Thoracic aorta (tissue), 2 donors: ENCODE results near the gene NRAS. TPM values are rescaled to one million over a fixed set of nuclear protein-coding genes. Genes with fewer than 3 reads are reported as not detected.

Experiments
- ATAC-seq: fragments of 150-250 bp; one replicate; pipeline ENCODE4 v1.8.0; 2017; ENCODE audit warnings: low read depth; ENCODE audit not compliant: insufficient number of reproducible peaks, low FRiP score
- DNase-seq: peaks from one replicate; pipeline ENCODE4 v3.0.0-alpha.2; 2020; ENCODE audit warnings: low spot score
- H3K27ac ChIP-seq, 2 donors: fragments of 200-600 bp; sonication (generic); 1 replicate in 1 of 2; 2 replicates in 1 of 2; pipeline ENCODE4 v1.5.1; 2016; ENCODE audit warnings: mild to moderate bottlenecking in 2 of 2, moderate library complexity in 2 of 2
- H3K27me3 ChIP-seq: fragments of 200-600 bp; sonication (generic); replicated peaks from 2 replicates; pipeline ENCODE4 v1.6.0; 2016; ENCODE audit warnings: mild to moderate bottlenecking; ENCODE audit not compliant: insufficient read depth
- H3K36me3 ChIP-seq: fragments of 200-600 bp; sonication (generic); one replicate; pipeline ENCODE4 v1.5.1; 2016
- H3K4me1 ChIP-seq, 2 donors: fragments of 200-600 bp; sonication (generic); 1 replicate in 1 of 2; 2 replicates in 1 of 2; pipeline versions ENCODE4 v1.5.1 to v1.6.0; 2016; ENCODE audit warnings: low read depth in 2 of 2, mild to moderate bottlenecking in 1 of 2; ENCODE audit not compliant: control insufficient read depth in 1 of 2
- H3K4me3 ChIP-seq: fragments of 200-600 bp; sonication (generic); 2 replicates; pipeline ENCODE4 v1.5.1; 2016; ENCODE audit warnings: mild to moderate bottlenecking
- H3K9me3 ChIP-seq: fragments of 200-600 bp; sonication (generic); 2 replicates; pipeline ENCODE4 v1.5.1; 2016
- total RNA-seq, 2 donors: library from RNA; depleted of rRNA; stranded (reverse); fragments of >200 nt; gene quantifications; one replicate each; pipeline versions ENCODE4 v1.1.0 to v1.2.3, GENCODE V29; 2016
- TF ChIP-seq, protein P1 (sequence below): fragments of 200-600 bp; sonication (generic); IDR thresholded peaks from one replicate; pipeline ENCODE4 v1.5.1; 2019; ENCODE audit warnings: antibody characterized with exemption

Gene NRAS
- total RNA-seq, 2 donors from 2014 or later = 11.4 to 24.8 TPM

DNA sequence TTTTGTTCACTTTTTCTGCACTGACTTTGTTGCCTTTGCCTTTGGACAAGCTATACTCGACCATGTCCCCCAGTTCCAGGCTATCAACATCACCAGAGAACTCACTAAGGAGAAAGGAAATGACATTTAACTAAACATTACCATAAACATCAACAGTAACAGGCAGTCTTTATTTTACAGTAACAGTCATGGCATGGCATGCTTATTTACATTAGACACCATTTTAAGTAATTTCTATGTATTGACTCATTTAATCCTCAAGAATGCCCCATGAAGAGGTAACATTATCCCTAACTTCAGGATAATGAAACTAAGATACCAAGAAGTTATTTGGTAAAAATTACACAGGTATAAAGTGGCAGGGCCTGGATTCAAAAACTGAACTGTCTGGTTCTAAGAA is 8.7 kb upstream of the NRAS start:
- H3K27ac ChIP-seq = no peak overlapping the region
- H3K4me1 ChIP-seq = peaks cover 0 to 5% of the 10 kb centered on the region in 2 donors
- no peaks in the 10 kb centered on the region for H3K27me3 ChIP-seq
- ATAC-seq (no peak), DNase-seq (no peak)
- H3K4me3 ChIP-seq = no peak overlapping the region
- TF ChIP-seq, protein P1, sequence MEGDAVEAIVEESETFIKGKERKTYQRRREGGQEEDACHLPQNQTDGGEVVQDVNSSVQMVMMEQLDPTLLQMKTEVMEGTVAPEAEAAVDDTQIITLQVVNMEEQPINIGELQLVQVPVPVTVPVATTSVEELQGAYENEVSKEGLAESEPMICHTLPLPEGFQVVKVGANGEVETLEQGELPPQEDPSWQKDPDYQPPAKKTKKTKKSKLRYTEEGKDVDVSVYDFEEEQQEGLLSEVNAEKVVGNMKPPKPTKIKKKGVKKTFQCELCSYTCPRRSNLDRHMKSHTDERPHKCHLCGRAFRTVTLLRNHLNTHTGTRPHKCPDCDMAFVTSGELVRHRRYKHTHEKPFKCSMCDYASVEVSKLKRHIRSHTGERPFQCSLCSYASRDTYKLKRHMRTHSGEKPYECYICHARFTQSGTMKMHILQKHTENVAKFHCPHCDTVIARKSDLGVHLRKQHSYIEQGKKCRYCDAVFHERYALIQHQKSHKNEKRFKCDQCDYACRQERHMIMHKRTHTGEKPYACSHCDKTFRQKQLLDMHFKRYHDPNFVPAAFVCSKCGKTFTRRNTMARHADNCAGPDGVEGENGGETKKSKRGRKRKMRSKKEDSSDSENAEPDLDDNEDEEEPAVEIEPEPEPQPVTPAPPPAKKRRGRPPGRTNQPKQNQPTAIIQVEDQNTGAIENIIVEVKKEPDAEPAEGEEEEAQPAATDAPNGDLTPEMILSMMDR = no peak
- H3K36me3 ChIP-seq = peaks cover 47% of the 10 kb centered on the region
- no peaks in the 10 kb centered on the region for H3K9me3 ChIP-seq

DNA sequence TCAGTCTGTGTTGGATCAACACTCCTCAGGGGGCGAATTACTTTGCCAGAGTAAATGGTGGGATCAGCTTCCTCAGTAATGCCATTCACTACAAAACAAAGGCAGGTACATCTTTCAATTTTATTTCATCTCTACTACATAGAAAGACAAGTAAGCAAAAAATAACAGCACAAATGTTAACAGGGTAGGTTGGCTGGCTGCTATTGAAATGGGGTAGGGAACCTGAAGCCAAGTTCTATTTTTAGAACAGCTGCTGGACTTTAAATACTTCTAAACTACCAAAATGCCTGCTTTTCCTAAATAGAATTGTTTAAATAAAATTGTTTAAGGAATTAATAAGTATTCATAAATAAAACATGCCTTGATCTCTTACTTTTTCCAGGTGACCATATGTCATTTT is 7.3 kb upstream of the NRAS start:
- no peaks in the 10 kb centered on the region for H3K4me1 ChIP-seq
- no peak for ATAC-seq

DNA sequence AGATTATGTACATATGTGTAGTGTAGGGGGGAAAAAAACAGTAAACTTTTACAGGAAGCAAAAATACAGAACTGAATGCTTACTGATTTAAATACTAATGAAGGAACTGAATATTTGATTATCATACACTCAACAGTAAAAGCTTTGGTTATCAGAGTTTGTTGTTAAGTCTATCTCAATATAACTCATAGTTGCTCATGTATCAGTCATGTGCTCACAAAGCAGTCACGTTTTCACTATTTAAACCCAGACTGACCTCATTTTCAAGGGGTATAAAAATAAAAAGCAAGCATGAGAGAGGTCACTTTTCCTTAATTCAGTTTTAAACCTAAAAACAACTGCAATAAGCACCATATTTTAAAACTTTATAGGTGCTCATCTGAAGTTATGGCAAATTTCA is 6.9 kb upstream of the NRAS start:
- TF ChIP-seq, protein P1 = no peak
- ATAC-seq (no peak), DNase-seq (no peak)
- Histone ChIP-seq H3K36me3 (peaks cover 57% of the 10 kb centered on the region), H3K27ac (no peak overlapping the region), H3K27me3 (no peaks in the 10 kb centered on the region), H3K4me3 (no peak overlapping the region), H3K4me1 (no peaks in the 10 kb centered on the region), H3K9me3 (no peaks in the 10 kb centered on the region)

More for the DNA sequence above, 7.3 kb upstream of the NRAS start:
- Histone ChIP-seq H3K27me3 (no peaks in the 10 kb centered on the region), H3K4me3 (no peak overlapping the region), H3K36me3 (peaks cover 53% of the 10 kb centered on the region), H3K27ac (no peak overlapping the region), H3K9me3 (no peaks in the 10 kb centered on the region)
- no peak for DNase-seq
- TF ChIP-seq, protein P1 = no peak

DNA sequence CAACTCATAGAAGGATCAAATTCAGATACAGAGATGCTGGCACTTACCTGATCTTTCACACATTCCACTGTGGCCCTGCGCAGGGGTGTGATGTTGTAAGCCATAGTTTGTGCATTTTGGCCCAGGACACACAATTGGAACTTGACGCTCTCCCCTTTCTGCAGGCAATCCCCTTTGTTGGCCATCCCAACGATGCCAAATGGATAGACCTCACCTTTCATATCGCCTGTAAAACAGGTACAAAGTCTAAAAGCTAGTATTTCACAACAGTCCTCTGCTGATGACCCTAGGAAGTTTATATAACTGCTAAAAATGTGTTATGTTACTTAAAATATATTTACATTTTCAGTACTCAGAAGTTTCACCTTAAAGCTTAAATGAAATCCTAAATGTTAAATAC is 3.9 kb upstream of the NRAS start:
- no peak for DNase-seq
- ATAC-seq = no peak
- TF ChIP-seq, protein P1 = no peak

DNA sequence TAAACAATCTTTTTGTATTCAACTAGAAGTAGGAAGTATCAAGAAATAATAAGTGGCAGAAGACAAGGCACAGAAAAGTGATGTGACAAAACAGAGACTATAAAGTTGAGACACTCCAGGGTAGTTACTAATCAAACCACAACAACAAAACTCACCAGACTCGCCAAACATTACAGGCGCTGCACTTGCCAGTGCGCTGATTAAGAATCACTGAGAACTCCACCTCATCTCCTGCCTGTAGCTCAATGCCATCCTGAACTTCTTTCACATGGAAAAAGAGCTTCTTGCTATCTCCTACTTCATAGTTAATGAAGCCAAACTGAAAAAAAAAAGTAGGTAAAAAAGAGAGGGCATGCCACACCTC is 2.8 kb upstream of the NRAS start:
- no peaks in the 10 kb centered on the region for H3K27me3 ChIP-seq
- TF ChIP-seq, protein P1 = no peak
- no peak overlapping the region for H3K4me3 ChIP-seq
- H3K36me3 ChIP-seq = peaks cover 49% of the 10 kb centered on the region
- no peak for DNase-seq
- no peak for ATAC-seq
- H3K27ac ChIP-seq = no peak overlapping the region
- no peaks in the 10 kb centered on the region for H3K9me3 ChIP-seq
- H3K4me1 ChIP-seq = peaks cover 8 to 16% of the 10 kb centered on the region in 2 donors

More for the DNA sequence above, 3.9 kb upstream of the NRAS start:
- H3K4me3 ChIP-seq = no peak overlapping the region
- H3K36me3 ChIP-seq = peaks cover 56% of the 10 kb centered on the region
- no peaks in the 10 kb centered on the region for H3K9me3 ChIP-seq
- peaks cover under 1 to 10% of the 10 kb centered on the region in 2 donors for H3K4me1 ChIP-seq
- H3K27ac ChIP-seq = no peak overlapping the region
- H3K27me3 ChIP-seq = no peaks in the 10 kb centered on the region
